ENCODE measurements around the gene KCTD20.
A peak's percentile ranks its signal among the peaks of the same experiment; 100 is the strongest.

Gene KCTD20

DNA sequence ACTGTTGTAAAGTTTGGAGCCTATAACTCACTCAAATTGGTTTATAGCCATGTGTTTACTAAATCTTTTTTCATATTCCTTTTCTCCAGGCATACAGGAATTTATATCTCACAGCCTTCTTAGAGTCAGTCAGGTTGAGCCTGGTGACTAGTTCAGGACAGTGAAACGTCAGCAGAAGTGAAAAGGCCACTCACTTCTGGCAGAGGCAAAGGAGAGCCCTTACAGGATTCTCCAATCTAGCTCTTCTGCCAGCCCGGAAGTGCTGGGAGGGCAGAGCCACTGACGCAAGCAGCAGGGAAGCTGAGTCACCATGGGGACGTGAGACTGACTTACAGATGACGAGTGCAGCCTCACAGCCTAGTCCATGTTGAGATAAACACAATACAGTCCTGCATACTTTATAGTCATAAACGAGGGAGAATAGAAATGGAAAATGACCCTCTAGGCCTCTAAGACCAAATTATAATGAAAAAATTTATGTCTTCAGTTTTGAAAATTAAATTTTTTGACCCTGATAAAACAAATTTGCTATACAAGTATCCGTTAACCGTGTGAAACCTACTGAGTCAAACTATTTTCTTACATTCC, 1.4 kb upstream of the KCTD20 start:
- Histone ChIP-seq H3K27ac (replicated peaks) (peak overlapping the region; percentile 94), H3K4me3 (replicated peaks; ENCODE audit: insufficient read depth, low read length) (no peak overlapping the region), H3K27me3 (ENCODE audit: insufficient read depth, poor library complexity, severe bottlenecking) (no peaks in the 10 kb centered on the region)
- TF ChIP-seq, protein P1, sequence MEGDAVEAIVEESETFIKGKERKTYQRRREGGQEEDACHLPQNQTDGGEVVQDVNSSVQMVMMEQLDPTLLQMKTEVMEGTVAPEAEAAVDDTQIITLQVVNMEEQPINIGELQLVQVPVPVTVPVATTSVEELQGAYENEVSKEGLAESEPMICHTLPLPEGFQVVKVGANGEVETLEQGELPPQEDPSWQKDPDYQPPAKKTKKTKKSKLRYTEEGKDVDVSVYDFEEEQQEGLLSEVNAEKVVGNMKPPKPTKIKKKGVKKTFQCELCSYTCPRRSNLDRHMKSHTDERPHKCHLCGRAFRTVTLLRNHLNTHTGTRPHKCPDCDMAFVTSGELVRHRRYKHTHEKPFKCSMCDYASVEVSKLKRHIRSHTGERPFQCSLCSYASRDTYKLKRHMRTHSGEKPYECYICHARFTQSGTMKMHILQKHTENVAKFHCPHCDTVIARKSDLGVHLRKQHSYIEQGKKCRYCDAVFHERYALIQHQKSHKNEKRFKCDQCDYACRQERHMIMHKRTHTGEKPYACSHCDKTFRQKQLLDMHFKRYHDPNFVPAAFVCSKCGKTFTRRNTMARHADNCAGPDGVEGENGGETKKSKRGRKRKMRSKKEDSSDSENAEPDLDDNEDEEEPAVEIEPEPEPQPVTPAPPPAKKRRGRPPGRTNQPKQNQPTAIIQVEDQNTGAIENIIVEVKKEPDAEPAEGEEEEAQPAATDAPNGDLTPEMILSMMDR (IDR thresholded peaks at IDR 0.05; ENCODE audit: insufficient read depth, low read length), result no peak
- TF ChIP-seq, protein P2, sequence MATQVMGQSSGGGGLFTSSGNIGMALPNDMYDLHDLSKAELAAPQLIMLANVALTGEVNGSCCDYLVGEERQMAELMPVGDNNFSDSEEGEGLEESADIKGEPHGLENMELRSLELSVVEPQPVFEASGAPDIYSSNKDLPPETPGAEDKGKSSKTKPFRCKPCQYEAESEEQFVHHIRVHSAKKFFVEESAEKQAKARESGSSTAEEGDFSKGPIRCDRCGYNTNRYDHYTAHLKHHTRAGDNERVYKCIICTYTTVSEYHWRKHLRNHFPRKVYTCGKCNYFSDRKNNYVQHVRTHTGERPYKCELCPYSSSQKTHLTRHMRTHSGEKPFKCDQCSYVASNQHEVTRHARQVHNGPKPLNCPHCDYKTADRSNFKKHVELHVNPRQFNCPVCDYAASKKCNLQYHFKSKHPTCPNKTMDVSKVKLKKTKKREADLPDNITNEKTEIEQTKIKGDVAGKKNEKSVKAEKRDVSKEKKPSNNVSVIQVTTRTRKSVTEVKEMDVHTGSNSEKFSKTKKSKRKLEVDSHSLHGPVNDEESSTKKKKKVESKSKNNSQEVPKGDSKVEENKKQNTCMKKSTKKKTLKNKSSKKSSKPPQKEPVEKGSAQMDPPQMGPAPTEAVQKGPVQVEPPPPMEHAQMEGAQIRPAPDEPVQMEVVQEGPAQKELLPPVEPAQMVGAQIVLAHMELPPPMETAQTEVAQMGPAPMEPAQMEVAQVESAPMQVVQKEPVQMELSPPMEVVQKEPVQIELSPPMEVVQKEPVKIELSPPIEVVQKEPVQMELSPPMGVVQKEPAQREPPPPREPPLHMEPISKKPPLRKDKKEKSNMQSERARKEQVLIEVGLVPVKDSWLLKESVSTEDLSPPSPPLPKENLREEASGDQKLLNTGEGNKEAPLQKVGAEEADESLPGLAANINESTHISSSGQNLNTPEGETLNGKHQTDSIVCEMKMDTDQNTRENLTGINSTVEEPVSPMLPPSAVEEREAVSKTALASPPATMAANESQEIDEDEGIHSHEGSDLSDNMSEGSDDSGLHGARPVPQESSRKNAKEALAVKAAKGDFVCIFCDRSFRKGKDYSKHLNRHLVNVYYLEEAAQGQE (IDR thresholded peaks at IDR 0.05; ENCODE audit: insufficient replicate concordance, low read depth), result no peak
- TF ChIP-seq SPI1 (IDR thresholded peaks at IDR 0.05; ENCODE audit: borderline replicate concordance, low read depth) (peak; percentile 62; the same call in 1 of the 2 replicates), GABPA (IDR thresholded peaks at IDR 0.05; ENCODE audit: low read depth) (peak; percentile 62; the same call in 1 of the 2 replicates), POLR2AphosphoS5 (IDR thresholded peaks at IDR 0.05; ENCODE audit: low read depth) (peak; percentile 59; the same call in 1 of the 2 replicates)
- DNase-seq (ENCODE audit: low read depth in 1 of 2, low spot score in 1 of 2), result peak; percentile 91 to 97

- no peak for DNase-seq (ENCODE audit: low read depth in 1 of 2, low spot score in 1 of 2)
- no peak for TF ChIP-seq SPI1 (IDR thresholded peaks at IDR 0.05; ENCODE audit: borderline replicate concordance, low read depth)
- TF ChIP-seq, protein P2 (IDR thresholded peaks at IDR 0.05; ENCODE audit: insufficient replicate concordance, low read depth), result no peak
- peak overlapping the region; percentile 94 for H3K27ac ChIP-seq (replicated peaks)
- H3K27me3 ChIP-seq (ENCODE audit: insufficient read depth, poor library complexity, severe bottlenecking), result no peaks in the 10 kb centered on the region
- H3K4me3 ChIP-seq (replicated peaks; ENCODE audit: insufficient read depth, low read length), result peak overlapping the region; percentile 68
Observed at GRCh38 chr6:36442103-36442670, 613 bp upstream of the KCTD20 start.

DNA sequence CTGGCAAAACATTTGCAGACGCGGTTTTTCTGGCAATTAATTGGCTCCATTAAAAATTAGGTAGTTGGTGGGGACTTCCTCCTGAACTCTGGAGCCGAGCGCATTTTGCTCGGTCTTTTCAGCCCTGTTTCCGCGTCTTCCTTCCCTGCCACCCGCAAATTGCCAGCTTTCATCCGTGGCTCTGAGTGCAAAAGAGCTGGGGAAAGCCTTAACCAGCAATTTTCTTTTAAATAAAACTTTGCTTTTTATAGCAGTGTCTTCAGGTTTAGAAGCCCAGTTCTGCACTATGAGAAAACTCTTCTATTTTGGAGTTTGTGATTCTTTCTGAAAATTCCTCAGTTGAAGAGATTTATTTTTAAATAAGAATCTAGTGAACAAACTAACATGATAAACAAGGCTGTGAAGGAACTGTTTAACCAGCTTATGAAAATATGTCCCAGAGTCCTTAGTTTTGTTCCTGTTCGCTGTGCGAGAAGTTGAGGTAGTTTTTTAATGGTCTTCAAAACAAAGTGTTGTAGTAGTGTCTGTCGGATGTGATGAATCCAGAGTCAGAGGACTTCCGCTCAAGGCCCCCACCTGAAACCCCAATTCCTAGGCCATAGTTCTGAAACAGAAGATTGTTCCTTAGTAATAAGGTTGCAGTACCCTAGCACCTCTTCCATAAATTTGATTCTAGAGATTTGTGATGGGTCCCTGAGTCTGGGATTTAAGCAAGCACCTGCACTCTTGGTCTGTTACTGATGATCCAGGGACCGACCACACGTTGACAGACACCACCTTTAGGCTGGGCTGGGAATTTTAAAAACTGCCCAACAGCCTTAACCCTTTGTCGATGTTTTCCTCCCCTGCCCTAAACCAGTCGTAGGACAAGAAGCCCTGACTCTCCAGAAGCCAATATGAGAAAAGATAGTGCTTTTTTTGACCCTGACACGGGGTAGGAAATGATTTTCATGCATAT, 950 bp downstream of the KCTD20 start:
- Histone ChIP-seq H3K27me3 (ENCODE audit: insufficient read depth, poor library complexity, severe bottlenecking) (no peaks in the 10 kb centered on the region), H3K4me3 (replicated peaks; ENCODE audit: insufficient read depth, low read length) (peak overlapping the region; percentile 68), H3K27ac (replicated peaks) (peak overlapping the region; percentile 94)
- DNase-seq (ENCODE audit: low read depth in 1 of 2, low spot score in 1 of 2), result peak in 1 of 2 experiments; percentile 10
- TF ChIP-seq, protein P1 (IDR thresholded peaks at IDR 0.05; ENCODE audit: insufficient read depth, low read length), result no peak
- peak; percentile 58; the same call in 1 of the 2 replicates for TF ChIP-seq SPI1 (IDR thresholded peaks at IDR 0.05; ENCODE audit: borderline replicate concordance, low read depth)
- no peak for TF ChIP-seq GABPA (IDR thresholded peaks at IDR 0.05; ENCODE audit: low read depth)
- TF ChIP-seq POLR2AphosphoS5 (IDR thresholded peaks at IDR 0.05; ENCODE audit: low read depth), result no peak

DNA sequence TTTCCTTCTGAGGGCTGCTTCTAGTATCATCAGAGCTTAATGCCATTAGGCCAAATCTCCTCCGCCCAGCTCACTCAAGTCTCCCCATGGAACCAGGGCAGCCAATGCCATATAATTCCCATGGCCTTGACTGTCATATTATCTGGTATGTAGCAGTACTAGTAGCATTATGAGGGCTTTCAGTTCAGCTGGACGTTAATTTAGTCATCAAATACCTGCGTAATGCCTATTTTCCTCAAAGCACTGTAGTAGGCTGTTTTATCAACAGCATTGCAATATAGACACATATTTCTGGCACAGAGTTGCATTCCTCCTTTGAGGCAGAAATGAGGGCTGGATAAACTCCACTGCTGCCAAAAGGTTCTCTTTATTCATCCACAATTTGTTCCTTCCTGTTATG, 1.7 kb downstream of the KCTD20 start:
- Histone ChIP-seq H3K27ac (replicated peaks) (no peak overlapping the region), H3K4me3 (replicated peaks; ENCODE audit: insufficient read depth, low read length) (peak overlapping the region; percentile 68), H3K27me3 (ENCODE audit: insufficient read depth, poor library complexity, severe bottlenecking) (no peaks in the 10 kb centered on the region)
- no peak for DNase-seq (ENCODE audit: low read depth in 1 of 2, low spot score in 1 of 2)
- TF ChIP-seq POLR2AphosphoS5 (IDR thresholded peaks at IDR 0.05; ENCODE audit: low read depth) (no peak), SPI1 (IDR thresholded peaks at IDR 0.05; ENCODE audit: borderline replicate concordance, low read depth) (no peak), GABPA (IDR thresholded peaks at IDR 0.05; ENCODE audit: low read depth) (no peak)
- TF ChIP-seq, protein P2 (IDR thresholded peaks at IDR 0.05; ENCODE audit: insufficient replicate concordance, low read depth), result no peak
- TF ChIP-seq, protein P1 (IDR thresholded peaks at IDR 0.05; ENCODE audit: insufficient read depth, low read length), result no peak
